Activated CD4-positive, alpha-beta T cell treated with anti-CD3 and anti-CD28 coated beads, Interleukin-2, amount 50 U/mL, for 4 hours (primary cell): Measurements from ENCODE around the gene FUT4.
A peak's percentile ranks its signal among the peaks of the same experiment; 100 is the strongest.
"Not testable (repeated sequence)": the region's sequence is repeated elsewhere in the genome, so short reads cannot be mapped to it uniquely, and the experiment has no call there.

Experiments used
- DNase-seq, 2 experiments: peaks; one replicate each; pipeline ENCODE4 v3.0.0-alpha.2; 2020

FUT4 gene

GRCh38 chr11:94533696-94534630, 9.8 kb upstream of the FUT4 start:
- no peak for DNase-seq

- no peak for DNase-seq
Observed at GRCh38 chr11:94536386-94536785, 7.3 kb upstream of the FUT4 start.

GRCh38 chr11:94537031-94537600, 6.6 kb upstream of the FUT4 start:
- DNase-seq = no peak

- no peak for DNase-seq
Observed at GRCh38 chr11:94539420-94539819, 4.3 kb upstream of the FUT4 start.

- peak in 1 of 2 experiments; percentile 5 for DNase-seq
Observed at GRCh38 chr11:94544646-94545263, 1.0 kb downstream of the FUT4 start.

GRCh38 chr11:94545264-94546161, 1.8 kb downstream of the FUT4 start:
- no peak for DNase-seq

- DNase-seq = no peak
Observed at GRCh38 chr11:94546162-94546470, 2.4 kb downstream of the FUT4 start.

GRCh38 chr11:94546886-94547285, 3.2 kb downstream of the FUT4 start:
- no peak for DNase-seq

- DNase-seq = no peak
Observed at GRCh38 chr11:94549146-94549545, 5.4 kb downstream of the FUT4 start.

GRCh38 chr11:94550513-94550912, 6.8 kb downstream of the FUT4 start:
- DNase-seq = no peak

GRCh38 chr11:94553938-94554337, 10.2 kb downstream of the FUT4 start:
- DNase-seq = no peak

- not testable (repeated sequence) for DNase-seq
Observed at GRCh38 chr11:94555752-94556329, 12.1 kb downstream of the FUT4 start.

- no peak for DNase-seq
Observed at GRCh38 chr11:94557421-94557820, 13.7 kb downstream of the FUT4 start.

- no peak for DNase-seq
Observed at GRCh38 chr11:94557992-94558391, 14.3 kb downstream of the FUT4 start.

GRCh38 chr11:94558468-94558867, 14.7 kb downstream of the FUT4 start:
- DNase-seq = no peak

- DNase-seq = no peak
Observed at GRCh38 chr11:94558932-94559331, 15.2 kb downstream of the FUT4 start.

GRCh38 chr11:94559361-94559760, 15.6 kb downstream of the FUT4 start:
- DNase-seq = no peak

- DNase-seq = no peak
Observed at GRCh38 chr11:94560834-94561233, 17.1 kb downstream of the FUT4 start.

- no peak for DNase-seq
Observed at GRCh38 chr11:94563176-94563847, 19.6 kb downstream of the FUT4 start.

GRCh38 chr11:94563848-94564467, 20.2 kb downstream of the FUT4 start:
- DNase-seq = no peak

- DNase-seq = no peak
Observed at GRCh38 chr11:94567181-94567670, 23.5 kb downstream of the FUT4 start, which contains the start of gene PIWIL4. PIWIL4 (plus strand) TSS chr11:94567368; CDS start chr11:94567519, 151 bp downstream.
